Heart left ventricle (tissue), 16 donors: Measurements from ENCODE around the gene NLRC5. TPM values are rescaled to one million over a fixed set of nuclear protein-coding genes. Genes with fewer than 3 reads are reported as not detected.

ENCODE experiments used
- ATAC-seq, 4 donors: fragments of 200-7000 bp; cut with Tn5 transposase; one replicate each; pipeline ENCODE4 v1.9.1; 2020 to 2022; ENCODE audit warnings: moderate library complexity in 4 of 4, mild to moderate bottlenecking in 3 of 4, moderate number of reproducible peaks in 1 of 4
- DNase-seq, 5 donors: peaks; one replicate each; pipeline ENCODE4 v3.0.0-alpha.2; 2020
- H3K27ac ChIP-seq, 12 donors: fragments of 200-600 bp; sonication (generic) in 4 of 12; one replicate each; pipeline versions ENCODE4 v1.5.0 to v1.8.0; 2016 to 2022; ENCODE audit warnings: mild to moderate bottlenecking in 2 of 12
- H3K27me3 ChIP-seq, 9 donors: fragments of 200-600 bp; sonication (generic) in 2 of 9; one replicate each; pipeline versions ENCODE4 v1.5.1 to v1.8.0; 2016 to 2022; ENCODE audit warnings: mild to moderate bottlenecking in 3 of 9
- H3K36me3 ChIP-seq, 9 donors: fragments of 200-600 bp; sonication (generic) in 2 of 9; one replicate each; pipeline versions ENCODE4 v1.5.0 to v1.8.0; 2018 to 2022; ENCODE audit warnings: mild to moderate bottlenecking in 2 of 9
- H3K4me1 ChIP-seq, 12 donors: fragments of 200-600 bp; sonication (generic) in 4 of 12; one replicate each; pipeline versions ENCODE4 v1.5.0 to v1.8.0; 2016 to 2022; ENCODE audit warnings: mild to moderate bottlenecking in 3 of 12
- H3K4me3 ChIP-seq, 12 donors: fragments of 200-600 bp; sonication (generic) in 4 of 12; one replicate each; pipeline versions ENCODE4 v1.5.0 to v1.8.0; 2017 to 2022; ENCODE audit warnings: mild to moderate bottlenecking in 9 of 12, moderate library complexity in 4 of 12
- H3K9me3 ChIP-seq, 12 donors: fragments of 200-600 bp; sonication (generic) in 4 of 12; one replicate each; pipeline versions ENCODE4 v1.5.0 to v1.8.0; 2016 to 2022; ENCODE audit warnings: mild to moderate bottlenecking in 1 of 12
- POLR2A ChIP-seq, 2 donors: fragments of 450-650 bp; IDR thresholded peaks; one replicate each; pipeline ENCODE4 v1.6.1; 2017; ENCODE audit warnings: antibody characterized with exemption in 2 of 2, mild to moderate bottlenecking in 2 of 2, moderate library complexity in 2 of 2
- WGBS, 4 donors: extraction: QIAGEN DNeasy Blood & Tissue Kit in 2 of 4; methylation state at CpG; one replicate each; pipeline versions ENCODE4 v1.1.5 to v1.1.7; 2013 to 2018; 5-methylcytosine and 5-hydroxymethylcytosine counted together
- intact Hi-C, 10 donors: fragments of 100-400 bp; cut with DNase I; formaldehyde crosslinking; loops; one replicate each; pipeline versions ENCODE4 v1.11.1 to v1.14.2; 2022
- polyA plus RNA-seq, 2 donors: library from polyadenylated mRNA; stranded (reverse); fragments of 200-250 nt; gene quantifications; one replicate each; pipeline ENCODE4 v1.2.3, GENCODE V29; 2013
- total RNA-seq, 9 donors: library from RNA; depleted of rRNA in 2 of 9; stranded (reverse); fragments of >200 nt in 2 of 9; fragmentation: NEBNext Ultra II Directional in 3 of 9; extraction: Animal tissue kit (Norgen Biotek cat#: 25700) in 3 of 9; gene quantifications; one replicate each; pipeline versions ENCODE4 v1.1.0 to v1.2.4, GENCODE V29; 2016 to 2023
- TF ChIP-seq, protein P1 (sequence below), 12 donors: fragments of 200-600 bp; sonication (generic) in 4 of 12; IDR thresholded peaks; one replicate each; pipeline versions ENCODE4 v1.5.0 to v1.8.0; 2018 to 2022; ENCODE audit warnings: antibody characterized with exemption in 12 of 12, mild to moderate bottlenecking in 5 of 12
- donor health status: ischemic (EF 13 %, LVEDD 7.1; RV severe dilation, severe dysfunction).
- donor health status: healthy with polysubstance abuse.
- donor health status: DM: no; HTN: yes; CAD: no.
- donor health status: DM: no; HTN: no; CAD: no.
- donor health status: ischemic (EF 25% LVEDD 6.9; RV normal size, moderate dysfunction).
- donor health status: ischemic (EF 25% LVEDD 5.7; RV mildly dilated, moderate dysfunction).
- donor health status: healthy.
- donor health status: DM: yes; HTN: yes; CAD: no.
- donor health status: ischemic (EF 35%, LVEDD 5.7; RV mildly dilated, moderate dysfunction).
- donor health status: nonischemic (EF 11% LVEDD 7.7; RV severe dilation, severe dysfunction).
- donor health status: DM: yes; HTN: yes; CAD: no.
- donor health status: PGD.
- donor health status: ischemic (EF 29% LVEDD 5.4; RV normal size, mild dysfunction).
- donor health status: nonischemic (EF 23%, LVEDD 6.1; RV moderate dilation, normal function).

NLRC5 gene
- total and polyA plus RNA-seq, 11 donors = 5.8 to 98.6 (median 9.9) TPM

DNA sequence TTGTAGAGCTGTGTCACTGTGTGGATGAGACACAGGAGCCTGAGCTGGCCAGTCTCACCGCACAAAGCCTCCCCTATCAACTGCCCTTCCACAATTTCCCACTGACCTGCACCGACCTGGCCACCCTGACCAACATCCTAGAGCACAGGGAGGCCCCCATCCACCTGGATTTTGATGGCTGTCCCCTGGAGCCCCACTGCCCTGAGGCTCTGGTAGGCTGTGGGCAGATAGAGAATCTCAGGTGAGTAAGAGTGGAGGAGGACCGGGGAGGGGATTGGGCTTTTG, 37.4 kb downstream of the NLRC5 start:
- intact Hi-C loops = no loop called here
- no peak for ATAC-seq
- 83 to 96% (median 91%) methylated on average over 3 of the region's 3 CpGs for WGBS, 4 donors

DNA sequence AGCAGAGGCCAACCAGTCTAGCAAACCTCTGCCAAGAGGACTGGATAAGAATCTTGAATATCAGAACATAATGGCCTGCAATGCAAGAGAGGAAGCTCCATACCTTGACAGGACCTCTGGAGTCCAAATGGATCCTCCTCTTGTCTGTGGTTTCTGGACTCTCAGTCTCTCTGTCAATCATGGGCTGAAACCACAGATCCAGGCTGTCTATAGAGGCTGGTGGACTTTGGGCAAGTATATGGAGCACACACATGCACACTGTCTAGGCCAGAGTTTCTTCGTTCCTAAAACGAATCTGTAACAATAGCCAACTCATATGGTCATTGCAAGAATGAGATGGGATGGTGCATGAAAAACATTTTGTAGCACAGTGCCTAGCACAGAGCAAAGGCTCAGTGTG, 37.7 kb downstream of the NLRC5 start:
- DNase-seq (no peak), ATAC-seq (no peak)
- WGBS, 4 donors = 96 to 100% (median 97%) methylated on average over 2 of the region's 2 CpGs
- H3K27me3 ChIP-seq = no peaks in the 10 kb centered on the region
- H3K4me1 ChIP-seq = peaks cover 0 to 28% (median 0%) of the 10 kb centered on the region in 12 donors
- intact Hi-C loops = no loop called here
- H3K9me3 ChIP-seq = no peaks in the 10 kb centered on the region
- H3K4me3 ChIP-seq = no peak overlapping the region
- H3K27ac ChIP-seq = no peak overlapping the region
- TF ChIP-seq POLR2A (IDR thresholded peaks at IDR 0.05) = no peak
- TF ChIP-seq, protein P1, sequence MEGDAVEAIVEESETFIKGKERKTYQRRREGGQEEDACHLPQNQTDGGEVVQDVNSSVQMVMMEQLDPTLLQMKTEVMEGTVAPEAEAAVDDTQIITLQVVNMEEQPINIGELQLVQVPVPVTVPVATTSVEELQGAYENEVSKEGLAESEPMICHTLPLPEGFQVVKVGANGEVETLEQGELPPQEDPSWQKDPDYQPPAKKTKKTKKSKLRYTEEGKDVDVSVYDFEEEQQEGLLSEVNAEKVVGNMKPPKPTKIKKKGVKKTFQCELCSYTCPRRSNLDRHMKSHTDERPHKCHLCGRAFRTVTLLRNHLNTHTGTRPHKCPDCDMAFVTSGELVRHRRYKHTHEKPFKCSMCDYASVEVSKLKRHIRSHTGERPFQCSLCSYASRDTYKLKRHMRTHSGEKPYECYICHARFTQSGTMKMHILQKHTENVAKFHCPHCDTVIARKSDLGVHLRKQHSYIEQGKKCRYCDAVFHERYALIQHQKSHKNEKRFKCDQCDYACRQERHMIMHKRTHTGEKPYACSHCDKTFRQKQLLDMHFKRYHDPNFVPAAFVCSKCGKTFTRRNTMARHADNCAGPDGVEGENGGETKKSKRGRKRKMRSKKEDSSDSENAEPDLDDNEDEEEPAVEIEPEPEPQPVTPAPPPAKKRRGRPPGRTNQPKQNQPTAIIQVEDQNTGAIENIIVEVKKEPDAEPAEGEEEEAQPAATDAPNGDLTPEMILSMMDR (IDR thresholded peaks at IDR 0.05) = no peak
- H3K36me3 ChIP-seq = peaks cover 0 to 93% (median 19%) of the 10 kb centered on the region in 9 donors

More for the DNA sequence above, 37.4 kb downstream of the NLRC5 start:
- Histone ChIP-seq H3K36me3 (peaks cover 0 to 93% (median 20%) of the 10 kb centered on the region in 9 donors), H3K4me1 (peaks cover 0 to 28% (median 0%) of the 10 kb centered on the region in 12 donors), H3K27ac (no peak overlapping the region), H3K4me3 (no peak overlapping the region), H3K9me3 (no peaks in the 10 kb centered on the region), H3K27me3 (no peaks in the 10 kb centered on the region)
- DNase-seq = no peak
- no peak for TF ChIP-seq POLR2A (IDR thresholded peaks at IDR 0.05)
- TF ChIP-seq, protein P1 (IDR thresholded peaks at IDR 0.05) = no peak

DNA sequence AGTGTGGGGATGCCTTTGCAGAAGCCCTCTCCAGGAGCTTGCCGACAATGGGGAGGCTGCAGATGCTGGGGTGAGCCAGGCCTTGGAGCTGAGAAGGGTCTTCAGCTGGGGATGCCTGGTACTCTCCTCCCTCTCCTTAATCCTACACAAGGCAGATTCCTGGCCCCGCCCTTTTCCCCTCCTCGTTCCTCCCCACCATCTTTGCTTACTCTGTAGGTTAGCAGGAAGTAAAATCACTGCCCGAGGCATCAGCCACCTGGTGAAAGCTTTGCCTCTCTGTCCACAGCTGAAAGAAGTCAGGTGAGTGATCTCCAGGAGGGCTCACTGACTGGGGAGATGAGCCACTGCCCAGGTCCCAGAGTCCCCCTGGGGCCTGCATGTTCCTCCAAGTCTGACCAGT, 38.7 kb downstream of the NLRC5 start:
- no peak for ATAC-seq
- H3K27ac ChIP-seq = no peak overlapping the region
- peaks cover 0 to 93% (median 18%) of the 10 kb centered on the region in 9 donors for H3K36me3 ChIP-seq
- no peak overlapping the region for H3K4me3 ChIP-seq
- intact Hi-C loops = no loop called here
- no peak for TF ChIP-seq POLR2A (IDR thresholded peaks at IDR 0.05)
- TF ChIP-seq, protein P1 (IDR thresholded peaks at IDR 0.05) = no peak
- WGBS, 4 donors = 69 to 76% (median 72%) methylated on average over 4 of the region's 4 CpGs
- no peaks in the 10 kb centered on the region for H3K27me3 ChIP-seq
- no peaks in the 10 kb centered on the region for H3K9me3 ChIP-seq
- DNase-seq = no peak
- H3K4me1 ChIP-seq = peaks cover 0 to 21% (median 0%) of the 10 kb centered on the region in 12 donors

DNA sequence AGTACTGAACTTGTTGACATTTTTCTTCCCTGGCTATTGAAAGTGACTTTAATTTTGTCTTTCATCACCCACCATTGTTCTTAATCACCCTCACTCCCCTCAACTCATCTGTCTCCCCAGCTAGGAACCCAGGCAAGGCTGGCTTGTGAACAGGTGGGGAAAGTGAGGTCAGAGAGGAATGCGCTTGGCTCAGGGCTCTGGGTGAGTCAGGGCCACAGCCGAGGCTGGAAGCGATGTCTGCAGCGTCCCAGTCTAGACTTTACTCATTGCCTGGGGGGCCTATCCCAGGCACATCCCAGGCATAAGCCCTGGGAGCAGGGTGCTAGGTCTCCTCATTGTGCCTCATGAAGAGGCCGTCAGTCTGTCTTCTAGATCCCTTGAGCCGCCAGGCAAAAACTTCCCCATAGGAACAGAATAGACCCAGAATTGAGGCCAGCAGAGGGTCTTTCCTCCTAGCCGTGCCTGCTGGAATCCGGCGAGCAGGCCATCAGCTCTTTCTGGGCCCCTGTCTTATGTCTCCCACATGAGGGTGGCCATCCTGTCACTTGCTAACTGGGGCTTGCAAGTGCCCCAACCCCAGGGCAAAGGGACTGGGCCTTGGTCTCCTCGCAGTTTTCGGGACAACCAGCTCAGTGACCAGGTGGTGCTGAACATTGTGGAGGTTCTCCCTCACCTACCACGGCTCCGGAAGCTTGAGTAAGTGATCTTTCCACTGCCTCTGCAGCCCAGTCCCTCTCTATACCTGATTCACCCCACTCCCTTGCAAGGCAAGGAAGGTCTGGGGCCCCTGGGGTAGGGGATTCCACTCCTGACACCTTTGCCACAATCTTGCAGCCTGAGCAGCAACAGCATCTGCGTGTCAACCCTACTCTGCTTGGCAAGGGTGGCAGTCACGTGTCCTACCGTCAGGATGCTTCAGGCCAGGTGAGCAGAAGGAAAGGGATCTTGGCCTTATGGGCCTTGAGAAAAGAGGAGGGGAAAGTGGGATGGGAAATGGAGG, 40.1 kb downstream of the NLRC5 start:
- no peak for TF ChIP-seq POLR2A (IDR thresholded peaks at IDR 0.05)
- TF ChIP-seq, protein P1 (IDR thresholded peaks at IDR 0.05) = no peak
- intact Hi-C loops = no loop called here
- 88 to 96% (median 94%) methylated on average over 15 to 16 of the region's 16 CpGs for WGBS, 4 donors
- peaks cover 0 to 93% (median 23%) of the 10 kb centered on the region in 9 donors for H3K36me3 ChIP-seq
- H3K27ac ChIP-seq = no peak overlapping the region
- H3K27me3 ChIP-seq = no peaks in the 10 kb centered on the region
- no peak overlapping the region for H3K4me3 ChIP-seq
- H3K4me1 ChIP-seq = peaks cover 0 to 8% (median 0%) of the 10 kb centered on the region in 12 donors
- DNase-seq (no peak), ATAC-seq (no peak)
- no peaks in the 10 kb centered on the region for H3K9me3 ChIP-seq
